Fibroblast of the aortic adventitia (primary cell): ENCODE measurements around the gene DGCR2. TPM values are rescaled to one million over a fixed set of nuclear protein-coding genes. Genes with fewer than 3 reads are reported as not detected.
"Not testable (repeated sequence)": the region's sequence is repeated elsewhere in the genome, so short reads cannot be mapped to it uniquely, and the experiment has no call there.

Experiments
- DNase-seq: peaks from one replicate; pipeline ENCODE4 v3.0.0-alpha.2; 2010; ENCODE audit warnings: low read depth
- H3K4me3 ChIP-seq: 2 replicates; pipeline ENCODE4 v1.5.1; 2011; ENCODE audit warnings: low read depth, mild to moderate bottlenecking, control low read depth, low read length, moderate library complexity
- CTCF ChIP-seq: IDR thresholded peaks from 2 replicates; pipeline ENCODE4 v1.5.1; 2011; ENCODE audit warnings: mild to moderate bottlenecking, low read length, control low read depth, inconsistent platforms; ENCODE audit not compliant: insufficient read depth
- total RNA-seq: library from RNA; depleted of rRNA; stranded (reverse); fragments of >200 nt; gene quantifications from 2 replicates; pipeline ENCODE4 v1.2.3, GENCODE V29; 2012; ENCODE audit warnings: low replicate concordance

DGCR2 gene
- total RNA-seq, 1 donor = 29.2 TPM

- no peak for TF ChIP-seq CTCF
- H3K4me3 ChIP-seq = no peak overlapping the region
- no peak for DNase-seq
Measured at GRCh38 chr22:19004471-19004870, 117.7 kb downstream of the DGCR2 start.

GRCh38 chr22:19003508-19003907 lies 118.7 kb downstream of the DGCR2 start:
- DNase-seq = no peak
- no peak for TF ChIP-seq CTCF
- no peak overlapping the region for H3K4me3 ChIP-seq

GRCh38 chr22:19002684-19003038 lies 119.6 kb downstream of the DGCR2 start:
- H3K4me3 ChIP-seq = no peak overlapping the region
- no peak for TF ChIP-seq CTCF

GRCh38 chr22:19001204-19001603 lies 121.0 kb downstream of the DGCR2 start:
- no peak for TF ChIP-seq CTCF

More at GRCh38 chr22:19002684-19003038, 119.6 kb downstream of the DGCR2 start:
- DNase-seq = no peak

GRCh38 chr22:19000106-19000505 lies 122.1 kb downstream of the DGCR2 start:
- not testable (repeated sequence) for H3K4me3 ChIP-seq, DNase-seq

More at GRCh38 chr22:19001204-19001603, 121.0 kb downstream of the DGCR2 start:
- no peak for DNase-seq
- no peak overlapping the region for H3K4me3 ChIP-seq

GRCh38 chr22:18999416-18999815 lies 122.8 kb downstream of the DGCR2 start:
- no peak for DNase-seq

GRCh38 chr22:18999008-18999407 lies 123.2 kb downstream of the DGCR2 start:
- no peak for TF ChIP-seq CTCF
- DNase-seq = no peak
- no peak overlapping the region for H3K4me3 ChIP-seq

More at GRCh38 chr22:18999416-18999815, 122.8 kb downstream of the DGCR2 start:
- no peak overlapping the region for H3K4me3 ChIP-seq
- no peak for TF ChIP-seq CTCF
